Upper lobe of right lung (tissue), 1 donor: Measurements from ENCODE around the gene WLS. TPM values are rescaled to one million over a fixed set of nuclear protein-coding genes. Genes with fewer than 3 reads are reported as not detected.
A peak's percentile ranks its signal among the peaks of the same experiment; 100 is the strongest.

Experiments
- ATAC-seq: fragments of 200-7000 bp; cut with Tn5 transposase; one replicate; pipeline ENCODE4 v1.9.1; 2020; ENCODE audit warnings: mild to moderate bottlenecking, moderate library complexity
- DNase-seq: peaks from one replicate; pipeline ENCODE4 v3.0.0-alpha.2; 2020
- H3K27ac ChIP-seq: fragments of 200-600 bp; one replicate; pipeline ENCODE4 v1.8.0; 2022
- H3K27me3 ChIP-seq: fragments of 200-600 bp; one replicate; pipeline ENCODE4 v1.8.0; 2022; ENCODE audit warnings: mild to moderate bottlenecking
- H3K36me3 ChIP-seq: fragments of 200-600 bp; one replicate; pipeline ENCODE4 v1.8.0; 2022
- H3K4me1 ChIP-seq: fragments of 200-600 bp; one replicate; pipeline ENCODE4 v1.8.0; 2022
- H3K4me3 ChIP-seq: fragments of 200-600 bp; one replicate; pipeline ENCODE4 v1.8.0; 2022; ENCODE audit warnings: mild to moderate bottlenecking
- H3K9me3 ChIP-seq: fragments of 200-600 bp; one replicate; pipeline ENCODE4 v1.8.0; 2022
- CTCF ChIP-seq: fragments of 200-600 bp; IDR thresholded peaks from one replicate; pipeline ENCODE4 v1.8.0; 2022; ENCODE audit warnings: antibody characterized with exemption
- intact Hi-C: fragments of 100-400 bp; cut with DNase I; formaldehyde crosslinking; loops from one replicate; pipeline ENCODE4 v1.11.0; 2022
- long read RNA-seq: library from polyadenylated mRNA; unstranded; transcript quantifications from one replicate; pipeline ENCODE4 v2.0.0, GENCODE V29; 2021
- total RNA-seq: library from RNA; stranded (reverse); fragmentation: NEBNext Ultra II Directional; extraction: Animal tissue kit (Norgen Biotek cat#: 25700); gene quantifications from one replicate; pipeline ENCODE4 v1.2.1, GENCODE V29; 2021
- donor health status: DM: no; HTN: yes; CAD: no; lungs with severe emphysema.

WLS gene
- total RNA-seq = 89.8 TPM
- long read RNA-seq, transcript WLS-201 (12 exons, 2,748 nt) = major isoform, 24 of 45 reads
- long read RNA-seq, partial matches to known transcripts = 3 of 45 reads
- long read RNA-seq, other reads (novel, unspliced or antisense) = 18 of 45 reads

- peak; percentile 89 for DNase-seq
- peak within 1 kb of the TSS; percentile 77 for H3K27ac ChIP-seq
- TF ChIP-seq CTCF = peak; percentile 15
Observed at GRCh38 chr1:68232289-68233148, at the start of gene WLS. Gene WLS, minus strand, starts transcription at chr1:68232523. Its CDS starts 224 bp downstream, at chr1:68232299.

GRCh38 chr1:68280286-68280685, 48.0 kb upstream of the WLS start:
- intact Hi-C loops = no loop called here
- ATAC-seq (no peak), DNase-seq (no peak)
- H3K27ac ChIP-seq = no peak overlapping the region
- no peaks in the 10 kb centered on the region for H3K27me3 ChIP-seq
- no peak for TF ChIP-seq CTCF
- H3K36me3 ChIP-seq = no peaks in the 10 kb centered on the region
- H3K9me3 ChIP-seq = no peaks in the 10 kb centered on the region
- no peak overlapping the region for H3K4me3 ChIP-seq
- no peaks in the 10 kb centered on the region for H3K4me1 ChIP-seq

More at GRCh38 chr1:68232289-68233148, at the start of gene WLS:
- no peaks in the 10 kb centered on the region for H3K36me3 ChIP-seq
- H3K4me3 ChIP-seq = peak within 1 kb of the TSS; percentile 77
- ATAC-seq = peak; percentile 91
- no peaks in the 10 kb centered on the region for H3K27me3 ChIP-seq
- no peaks in the 10 kb centered on the region for H3K9me3 ChIP-seq
- no peaks in the 10 kb centered on the region for H3K4me1 ChIP-seq
- intact Hi-C loops = no loop called here

- intact Hi-C loops = no loop called here
- no peak for ATAC-seq
- no peak for TF ChIP-seq CTCF
Observed at GRCh38 chr1:68279846-68280245, 47.5 kb upstream of the WLS start.

GRCh38 chr1:68278221-68278620, 45.9 kb upstream of the WLS start:
- Histone ChIP-seq H3K4me3 (no peak overlapping the region), H3K36me3 (no peaks in the 10 kb centered on the region), H3K27ac (no peak overlapping the region), H3K4me1 (no peaks in the 10 kb centered on the region), H3K9me3 (no peaks in the 10 kb centered on the region), H3K27me3 (no peaks in the 10 kb centered on the region)
- ATAC-seq (no peak), DNase-seq (no peak)
- intact Hi-C loops = no loop called here
- no peak for TF ChIP-seq CTCF

More at GRCh38 chr1:68279846-68280245, 47.5 kb upstream of the WLS start:
- Histone ChIP-seq H3K27ac (no peak overlapping the region), H3K27me3 (no peaks in the 10 kb centered on the region), H3K4me1 (no peaks in the 10 kb centered on the region), H3K4me3 (no peak overlapping the region), H3K9me3 (no peaks in the 10 kb centered on the region), H3K36me3 (no peaks in the 10 kb centered on the region)
- DNase-seq = no peak

- H3K9me3 ChIP-seq = no peaks in the 10 kb centered on the region
- DNase-seq = no peak
Observed at GRCh38 chr1:68276448-68276847, 44.1 kb upstream of the WLS start.

More at GRCh38 chr1:68276448-68276847, 44.1 kb upstream of the WLS start:
- TF ChIP-seq CTCF = no peak
- no peak overlapping the region for H3K4me3 ChIP-seq
- H3K27ac ChIP-seq = no peak overlapping the region
- H3K27me3 ChIP-seq = no peaks in the 10 kb centered on the region
- intact Hi-C loops = no loop called here
- H3K36me3 ChIP-seq = no peaks in the 10 kb centered on the region
- ATAC-seq = no peak
- no peaks in the 10 kb centered on the region for H3K4me1 ChIP-seq
